Immature natural killer cell (primary cell): ENCODE results near the gene SLIT3. TPM values are rescaled to one million over a fixed set of nuclear protein-coding genes. Genes with fewer than 3 reads are reported as not detected.

Source experiments
- DNase-seq, 3 donors: peaks; one replicate each; pipeline ENCODE4 v3.0.0; 2022; ENCODE audit warnings: mixed read lengths in 1 of 3
- H3K27ac Mint-ChIP-seq, 6 donors: one replicate each; pipeline ENCODE4 v1.8.0; 2020; ENCODE audit warnings: mixed read lengths in 6 of 6, mild to moderate bottlenecking in 5 of 6, inconsistent platforms in 4 of 6, moderate library complexity in 3 of 6
- H3K27me3 Mint-ChIP-seq, 3 donors: one replicate each; pipeline ENCODE4 v1.8.0; 2020 to 2021; ENCODE audit warnings: low read depth in 3 of 3, mild to moderate bottlenecking in 3 of 3, mixed read lengths in 3 of 3, moderate library complexity in 3 of 3, inconsistent platforms in 1 of 3
- H3K36me3 Mint-ChIP-seq, 3 donors: one replicate each; pipeline ENCODE4 v1.8.0; 2020; ENCODE audit warnings: mixed read lengths in 3 of 3, inconsistent platforms in 2 of 3, mild to moderate bottlenecking in 2 of 3
- H3K4me1 Mint-ChIP-seq, 2 donors: one replicate each; pipeline ENCODE4 v1.8.0; 2020; ENCODE audit warnings: inconsistent platforms in 2 of 2, mild to moderate bottlenecking in 2 of 2, mixed read lengths in 2 of 2, moderate library complexity in 1 of 2
- H3K4me3 Mint-ChIP-seq, 5 donors: one replicate each; pipeline ENCODE4 v1.8.0; 2020; ENCODE audit warnings: mild to moderate bottlenecking in 5 of 5, mixed read lengths in 5 of 5, inconsistent platforms in 3 of 5, moderate library complexity in 3 of 5
- H3K9me3 Mint-ChIP-seq, 6 donors: one replicate each; pipeline ENCODE4 v1.8.0; 2020; ENCODE audit warnings: mild to moderate bottlenecking in 6 of 6, mixed read lengths in 6 of 6, inconsistent platforms in 4 of 6, moderate library complexity in 3 of 6
- polyA plus RNA-seq, 3 donors: library from polyadenylated mRNA; unstranded; fragments of 300-500 nt; fragmentation: Illumina TruSeq; gene quantifications; one replicate each; pipeline ENCODE4 v1.2.3, GENCODE V29; 2021

SLIT3 gene
- polyA plus RNA-seq, 3 donors from 2014 or later: 0.47 to 0.90 TPM; not detected in 1

DNA sequence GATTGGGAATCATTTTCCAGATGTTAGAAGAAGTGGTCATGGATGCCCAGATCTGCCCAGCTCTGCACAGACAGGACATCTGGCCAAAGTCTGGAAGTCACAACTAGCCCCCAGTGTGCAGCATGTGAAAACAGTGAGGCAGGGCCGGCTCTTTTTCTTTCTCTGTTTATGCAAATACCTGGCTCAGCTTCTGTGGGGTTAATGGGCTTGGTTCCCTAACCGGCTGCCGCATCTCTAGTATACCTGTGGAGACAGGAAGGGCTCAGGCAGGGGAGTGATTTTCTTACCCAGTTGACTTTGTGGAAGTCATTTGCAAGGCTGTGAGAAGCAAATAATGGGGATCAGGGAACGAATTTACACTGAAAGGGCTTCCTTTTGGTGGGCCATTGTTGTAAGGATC, 467.0 kb downstream of the SLIT3 start:
- H3K27ac Mint-ChIP-seq: no peak overlapping the region

DNA sequence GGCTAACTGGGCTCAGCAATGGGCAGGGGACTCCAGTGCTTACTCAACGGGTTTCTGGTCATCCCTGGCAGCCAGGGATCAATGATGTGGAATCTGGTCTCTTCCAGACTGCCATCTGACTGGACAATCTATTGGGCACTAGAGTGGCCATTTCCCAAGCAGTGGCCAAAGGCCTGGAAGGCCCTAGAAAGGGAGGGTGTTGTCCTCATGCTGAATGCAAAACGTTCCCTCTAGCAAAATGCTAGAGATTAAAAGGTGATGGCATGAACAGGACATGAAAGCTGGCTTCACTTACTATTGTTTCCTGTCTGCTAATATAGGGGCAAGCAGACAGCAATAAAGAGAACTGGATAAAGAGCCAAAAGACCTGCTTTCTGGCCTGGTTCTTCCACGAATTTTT, 467.6 kb downstream of the SLIT3 start:
- no peak overlapping the region for H3K4me3 Mint-ChIP-seq
- no peak overlapping the region for H3K27ac Mint-ChIP-seq

More for the DNA sequence above, 467.0 kb downstream of the SLIT3 start:
- Mint-ChIP-seq H3K27me3 (peaks cover 0 to 3% (median 3%) of the 10 kb centered on the region in 3 donors), H3K4me3 (no peak overlapping the region), H3K36me3 (no peaks in the 10 kb centered on the region), H3K9me3 (no peaks in the 10 kb centered on the region), H3K4me1 (no peaks in the 10 kb centered on the region)
- DNase-seq: no peak

DNA sequence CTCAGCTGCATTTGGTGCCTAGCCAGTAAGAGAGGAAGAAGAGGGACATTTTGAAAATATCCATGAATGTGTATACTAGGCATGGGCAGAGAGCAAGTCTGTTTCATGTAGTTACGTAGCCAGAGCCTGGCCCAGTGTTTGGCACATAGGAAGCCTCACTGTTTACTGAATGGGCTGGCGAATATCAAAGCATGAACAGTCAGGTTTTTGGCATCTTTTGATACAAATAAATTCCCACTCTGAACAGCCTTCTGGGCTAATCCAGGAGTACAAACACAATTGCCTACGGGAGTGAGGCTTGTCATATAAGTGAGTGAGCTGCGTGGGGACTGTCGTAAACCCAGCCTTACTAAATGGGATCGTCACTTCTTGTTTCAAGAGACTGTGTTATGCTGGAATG, 468.6 kb downstream of the SLIT3 start:
- no peak for DNase-seq
- Mint-ChIP-seq H3K4me1 (no peaks in the 10 kb centered on the region), H3K27ac (no peak overlapping the region), H3K9me3 (no peaks in the 10 kb centered on the region), H3K36me3 (no peaks in the 10 kb centered on the region), H3K4me3 (no peak overlapping the region), H3K27me3 (peaks cover 0 to 3% (median 3%) of the 10 kb centered on the region in 3 donors)

More for the DNA sequence above, 467.6 kb downstream of the SLIT3 start:
- H3K36me3 Mint-ChIP-seq: no peaks in the 10 kb centered on the region
- H3K4me1 Mint-ChIP-seq: no peaks in the 10 kb centered on the region
- peaks cover 0 to 3% (median 3%) of the 10 kb centered on the region in 3 donors for H3K27me3 Mint-ChIP-seq
- DNase-seq: no peak
- H3K9me3 Mint-ChIP-seq: no peaks in the 10 kb centered on the region

DNA sequence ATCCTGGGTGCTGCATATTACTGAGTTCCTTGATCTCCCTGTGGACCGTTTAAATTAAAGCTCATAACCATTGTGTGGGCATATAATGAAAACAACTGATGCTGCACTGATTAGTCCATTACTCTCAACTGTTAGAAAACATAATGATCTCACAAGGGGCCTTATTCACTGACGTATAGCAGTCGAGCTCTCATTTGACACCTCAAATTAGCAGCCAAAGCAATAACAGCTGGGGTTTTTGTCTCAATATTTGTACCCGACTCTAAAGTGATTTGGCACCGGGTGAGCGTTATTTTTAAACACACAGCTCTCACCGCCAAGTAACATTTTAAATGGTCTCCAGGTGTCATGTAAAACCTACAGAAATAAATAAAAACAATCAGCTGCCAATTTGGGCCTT, 469.6 kb downstream of the SLIT3 start:
- Mint-ChIP-seq H3K27me3 (peaks cover 0 to 3% (median 3%) of the 10 kb centered on the region in 3 donors), H3K4me3 (no peak overlapping the region), H3K4me1 (no peaks in the 10 kb centered on the region), H3K9me3 (no peaks in the 10 kb centered on the region), H3K36me3 (no peaks in the 10 kb centered on the region), H3K27ac (no peak overlapping the region)
- DNase-seq: no peak

DNA sequence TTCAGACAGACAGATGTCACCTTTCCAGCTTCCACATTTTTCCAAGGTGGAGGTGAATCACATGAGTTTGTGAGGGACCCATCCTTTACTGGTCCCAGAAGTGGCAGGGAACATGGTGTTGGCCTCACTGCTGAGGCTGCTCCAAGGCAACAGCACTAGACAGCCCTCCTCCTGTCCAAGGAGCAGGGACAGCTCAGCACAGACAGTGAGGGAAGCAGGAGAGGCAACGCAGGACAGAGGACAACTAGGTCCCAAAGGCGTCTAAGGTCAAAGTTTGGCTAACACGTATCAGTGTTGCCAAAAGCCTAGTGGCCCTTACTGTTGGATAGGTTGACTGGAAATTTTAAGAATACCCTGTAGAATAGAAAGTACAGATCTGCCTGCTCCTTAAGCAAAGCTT, 470.1 kb downstream of the SLIT3 start:
- no peaks in the 10 kb centered on the region for H3K36me3 Mint-ChIP-seq
- no peaks in the 10 kb centered on the region for H3K9me3 Mint-ChIP-seq
- no peak overlapping the region for H3K27ac Mint-ChIP-seq
- no peak overlapping the region for H3K4me3 Mint-ChIP-seq
- H3K27me3 Mint-ChIP-seq: peaks cover 0 to 3% (median 3%) of the 10 kb centered on the region in 3 donors
- no peak for DNase-seq
- H3K4me1 Mint-ChIP-seq: no peaks in the 10 kb centered on the region

DNA sequence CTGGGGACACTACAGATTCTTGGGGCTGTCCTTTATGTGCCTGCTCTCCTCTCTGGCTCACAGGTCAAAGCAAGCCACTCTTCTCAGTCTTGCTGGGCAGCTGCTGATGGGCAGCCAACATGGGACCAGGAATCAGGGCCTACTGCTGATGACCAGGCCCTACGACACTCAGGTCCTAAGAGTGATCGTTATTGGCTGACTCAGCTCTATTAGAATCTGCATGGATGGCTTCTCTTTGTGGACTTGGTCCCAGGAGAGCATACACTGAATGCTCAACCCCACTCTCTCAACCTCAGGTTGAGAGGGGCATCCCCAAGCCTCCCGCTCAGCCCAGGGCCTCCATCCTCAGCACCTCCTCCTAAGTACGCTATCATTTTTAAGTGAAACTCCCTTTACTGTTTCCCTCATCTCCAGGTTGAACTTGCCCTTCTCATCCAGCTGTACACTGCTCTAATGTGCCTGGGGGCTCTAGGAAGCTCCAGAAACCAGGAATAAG, 471.0 kb downstream of the SLIT3 start:
- Mint-ChIP-seq H3K9me3 (no peaks in the 10 kb centered on the region), H3K27me3 (peaks cover 0 to 3% (median 3%) of the 10 kb centered on the region in 3 donors), H3K4me3 (no peak overlapping the region), H3K4me1 (no peaks in the 10 kb centered on the region), H3K36me3 (no peaks in the 10 kb centered on the region), H3K27ac (no peak overlapping the region)
- no peak for DNase-seq

DNA sequence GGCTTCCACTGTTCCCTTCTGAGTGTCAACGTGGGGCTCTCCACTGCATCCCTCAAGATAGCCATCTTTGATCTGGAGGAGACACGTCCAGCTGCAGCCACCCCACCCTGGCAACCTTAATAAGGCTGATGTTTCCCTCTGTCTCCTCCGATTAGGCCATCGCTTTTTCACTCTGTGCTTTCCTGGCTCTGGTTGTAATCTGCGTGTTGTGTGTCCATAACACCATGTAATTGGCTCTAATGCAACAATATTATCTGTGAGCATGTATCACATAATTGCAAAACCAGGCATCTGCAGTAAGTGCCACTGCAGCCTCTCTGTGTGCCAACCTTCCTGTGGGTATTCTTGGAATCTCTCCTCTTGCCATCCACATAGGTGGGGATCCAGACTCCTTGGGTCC, 471.9 kb downstream of the SLIT3 start:
- H3K27me3 Mint-ChIP-seq: peaks cover 0 to 4% (median 3%) of the 10 kb centered on the region in 3 donors
- H3K4me3 Mint-ChIP-seq: no peak overlapping the region
- no peak for DNase-seq
- H3K4me1 Mint-ChIP-seq: no peaks in the 10 kb centered on the region
- no peaks in the 10 kb centered on the region for H3K36me3 Mint-ChIP-seq
- H3K9me3 Mint-ChIP-seq: no peaks in the 10 kb centered on the region
- no peak overlapping the region for H3K27ac Mint-ChIP-seq

DNA sequence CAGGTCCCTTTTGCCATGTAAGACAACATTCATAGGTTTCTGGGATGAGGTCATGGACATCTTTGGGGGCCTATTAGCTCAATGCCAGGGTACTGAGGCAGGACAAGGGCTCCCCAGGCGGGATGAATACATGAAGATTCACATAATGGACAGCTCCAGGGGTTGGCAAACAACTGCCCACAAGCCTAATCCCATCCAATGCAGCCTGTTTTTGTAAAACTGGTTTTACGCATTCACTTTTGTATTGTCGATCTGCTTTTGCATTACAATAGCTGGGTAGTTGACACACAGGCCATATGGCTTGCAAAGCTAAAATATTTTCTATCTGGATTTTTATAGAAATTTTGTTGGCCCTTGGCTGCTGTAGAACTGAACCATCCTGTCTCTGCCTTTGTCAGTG, 473.3 kb downstream of the SLIT3 start:
- Mint-ChIP-seq H3K4me1 (no peaks in the 10 kb centered on the region), H3K27me3 (peaks cover 0 to 4% (median 3%) of the 10 kb centered on the region in 3 donors), H3K4me3 (no peak overlapping the region), H3K36me3 (no peaks in the 10 kb centered on the region), H3K9me3 (no peaks in the 10 kb centered on the region), H3K27ac (no peak overlapping the region)
- DNase-seq: no peak

DNA sequence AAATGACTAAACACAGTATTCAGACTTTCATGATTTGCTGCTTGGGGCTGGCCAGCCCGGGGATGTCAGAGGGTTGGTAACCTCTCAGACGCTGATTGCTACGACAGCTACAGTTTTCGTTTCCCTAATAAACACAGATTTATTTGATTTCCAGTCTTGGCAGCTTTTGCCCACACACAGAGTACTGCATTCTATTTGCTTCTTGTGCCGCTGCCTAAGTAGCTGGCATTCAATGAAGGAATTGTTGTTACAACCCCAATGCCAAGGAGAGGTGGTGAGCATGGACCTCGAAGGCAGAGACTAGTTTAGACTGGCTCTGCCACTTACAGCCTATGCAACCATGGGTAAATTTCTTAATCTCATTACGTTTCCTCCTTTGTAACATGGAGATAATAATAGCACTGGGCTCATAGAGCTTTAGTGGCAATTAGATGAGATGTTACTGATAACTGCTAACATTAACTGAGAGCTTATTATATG, 474.7 kb downstream of the SLIT3 start:
- DNase-seq: no peak
- Mint-ChIP-seq H3K4me1 (no peaks in the 10 kb centered on the region), H3K36me3 (no peaks in the 10 kb centered on the region), H3K27ac (no peak overlapping the region), H3K27me3 (peaks cover 1 to 3% (median 2%) of the 10 kb centered on the region in 3 donors), H3K9me3 (no peaks in the 10 kb centered on the region), H3K4me3 (no peak overlapping the region)

DNA sequence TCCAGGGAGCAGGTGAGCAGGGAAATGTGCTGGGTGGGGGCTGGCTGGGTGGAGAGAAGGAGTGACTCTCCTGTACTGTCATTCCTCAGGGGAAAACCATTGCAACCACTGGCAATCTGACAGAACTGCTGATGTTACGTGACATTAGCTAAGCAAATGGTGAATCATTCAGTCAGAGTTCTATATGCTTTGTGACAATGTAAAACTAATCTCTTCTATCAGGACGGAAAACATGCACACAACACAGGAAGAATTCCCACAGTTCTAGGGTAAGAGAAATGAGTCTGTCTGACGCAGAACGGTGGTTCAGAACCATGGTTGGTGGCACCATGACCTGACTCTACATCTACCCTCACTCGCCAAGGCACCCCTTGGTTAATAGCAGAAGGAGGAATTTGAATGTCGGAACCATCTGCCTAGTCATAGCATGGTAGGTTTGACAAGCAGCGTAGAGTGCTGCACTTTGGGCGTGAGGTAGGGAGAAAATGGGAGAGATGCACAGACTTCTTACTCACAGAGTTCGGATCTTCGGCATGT, 478.1 kb downstream of the SLIT3 start:
- Mint-ChIP-seq H3K27me3 (peaks cover 2 to 3% (median 2%) of the 10 kb centered on the region in 3 donors), H3K4me3 (no peak overlapping the region), H3K27ac (no peak overlapping the region), H3K9me3 (no peaks in the 10 kb centered on the region), H3K36me3 (no peaks in the 10 kb centered on the region), H3K4me1 (no peaks in the 10 kb centered on the region)
- DNase-seq: no peak

DNA sequence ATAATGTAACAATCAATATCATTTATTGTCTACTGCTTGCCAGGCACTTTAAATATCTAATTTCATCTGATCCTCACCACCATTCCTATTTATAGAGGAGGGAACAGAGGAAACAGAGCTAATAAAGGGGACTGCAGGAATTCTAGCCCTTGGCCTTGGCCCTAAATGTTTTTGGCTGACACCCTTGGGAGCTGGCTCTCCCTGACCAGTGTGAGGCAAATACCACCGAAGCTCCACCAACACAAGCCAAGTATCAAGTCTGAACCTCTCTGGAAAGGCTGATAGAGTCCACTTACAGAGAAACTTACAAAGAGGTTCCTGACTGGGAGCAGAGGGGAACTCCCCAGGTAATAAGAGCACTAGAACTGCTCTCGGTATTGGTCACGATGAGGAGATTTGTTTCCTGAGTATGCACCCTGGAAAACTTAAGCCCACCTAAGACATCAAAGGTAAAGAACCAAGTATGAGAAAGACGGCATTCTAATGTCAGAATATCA, 478.6 kb downstream of the SLIT3 start:
- no peaks in the 10 kb centered on the region for H3K9me3 Mint-ChIP-seq
- H3K36me3 Mint-ChIP-seq: no peaks in the 10 kb centered on the region
- H3K27me3 Mint-ChIP-seq: peaks cover 2 to 3% (median 2%) of the 10 kb centered on the region in 3 donors
- no peak overlapping the region for H3K27ac Mint-ChIP-seq
- no peak for DNase-seq
- H3K4me1 Mint-ChIP-seq: no peaks in the 10 kb centered on the region
- no peak overlapping the region for H3K4me3 Mint-ChIP-seq

DNA sequence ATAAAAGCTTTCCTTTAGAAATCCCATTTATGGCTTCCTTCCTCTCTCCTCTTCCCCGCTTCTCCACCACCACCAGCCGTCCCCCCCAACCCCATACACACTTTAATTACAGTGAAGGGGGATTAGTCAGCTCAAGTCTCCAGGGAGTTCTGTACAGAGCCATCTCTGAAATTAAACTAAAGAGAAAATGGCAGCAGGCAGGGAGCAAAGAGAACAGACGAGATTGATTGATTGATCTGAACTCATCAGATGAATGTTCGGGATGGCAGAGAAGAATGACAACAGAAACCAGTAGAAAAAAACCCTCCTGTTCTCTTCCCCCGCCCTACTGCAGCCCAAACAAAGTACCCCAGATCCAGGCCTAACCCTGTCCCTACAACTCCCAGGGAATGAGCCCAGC, 480.1 kb downstream of the SLIT3 start:
- Mint-ChIP-seq H3K4me3 (no peak overlapping the region), H3K27ac (no peak overlapping the region), H3K36me3 (no peaks in the 10 kb centered on the region), H3K4me1 (no peaks in the 10 kb centered on the region), H3K9me3 (no peaks in the 10 kb centered on the region), H3K27me3 (peaks cover 2 to 3% (median 2%) of the 10 kb centered on the region in 3 donors)
- DNase-seq: no peak

DNA sequence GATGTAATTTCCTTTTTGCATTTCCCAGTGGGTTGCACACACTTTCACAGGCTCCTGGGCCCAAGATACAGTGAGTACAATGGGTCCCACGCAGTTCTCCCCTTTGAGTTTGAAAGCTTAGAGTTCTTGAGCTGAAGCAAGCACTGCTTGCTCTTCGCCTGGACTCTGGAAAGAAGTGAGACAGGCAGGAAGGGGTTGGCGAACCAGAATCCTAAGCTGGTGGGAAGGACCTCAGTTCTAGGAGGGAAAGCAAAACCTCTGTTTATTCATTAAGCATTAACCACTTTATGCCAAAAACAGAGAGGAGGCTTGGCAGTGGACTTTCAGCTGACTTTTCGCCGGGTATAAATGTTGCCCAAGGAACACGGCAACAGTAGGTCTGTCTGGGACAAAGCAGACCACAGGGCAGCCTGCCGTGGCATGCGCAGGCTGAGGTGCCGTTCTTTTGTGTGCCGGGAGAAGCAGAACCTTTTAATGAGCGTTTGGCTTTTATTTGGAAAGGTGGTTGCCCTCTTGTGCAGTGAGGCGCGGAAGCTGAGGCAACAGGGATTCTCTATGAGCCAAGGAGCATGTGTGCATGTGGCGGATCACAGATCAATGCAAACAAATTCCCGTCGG, 481.8 kb downstream of the SLIT3 start:
- Mint-ChIP-seq H3K4me3 (no peak overlapping the region), H3K27me3 (peaks cover 2 to 7% (median 2%) of the 10 kb centered on the region in 3 donors), H3K36me3 (no peaks in the 10 kb centered on the region), H3K4me1 (no peaks in the 10 kb centered on the region), H3K9me3 (no peaks in the 10 kb centered on the region), H3K27ac (no peak overlapping the region)
- no peak for DNase-seq

DNA sequence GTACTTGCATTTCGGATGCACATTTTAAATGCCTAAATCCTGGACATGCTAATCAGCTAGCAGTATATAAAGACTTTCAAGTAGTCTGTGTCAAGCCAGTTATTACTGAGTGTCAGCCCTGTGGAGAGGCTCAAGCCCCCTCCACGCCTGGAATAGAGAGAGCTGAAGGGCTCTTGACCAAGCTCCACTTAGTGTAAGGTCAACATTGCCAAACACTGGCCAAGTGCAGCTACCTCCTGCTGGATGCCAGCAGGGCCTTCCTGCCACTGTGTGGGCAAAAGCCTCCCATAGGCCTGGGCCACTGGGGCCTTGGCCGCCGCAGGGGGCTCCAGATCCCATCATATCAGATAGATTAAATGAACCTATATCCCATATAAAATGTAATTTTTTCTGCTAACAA, 482.4 kb downstream of the SLIT3 start:
- H3K4me1 Mint-ChIP-seq: no peaks in the 10 kb centered on the region
- H3K27me3 Mint-ChIP-seq: peaks cover 2 to 7% (median 2%) of the 10 kb centered on the region in 3 donors
- no peaks in the 10 kb centered on the region for H3K9me3 Mint-ChIP-seq
- H3K36me3 Mint-ChIP-seq: no peaks in the 10 kb centered on the region
- DNase-seq: no peak
- no peak overlapping the region for H3K4me3 Mint-ChIP-seq
- H3K27ac Mint-ChIP-seq: no peak overlapping the region
